ENCODE results near the gene SLC47A2.
"Not testable (repeated sequence)": the region's sequence is repeated elsewhere in the genome, so short reads cannot be mapped to it uniquely, and the experiment has no call there.

The SLC47A2 gene

DNA sequence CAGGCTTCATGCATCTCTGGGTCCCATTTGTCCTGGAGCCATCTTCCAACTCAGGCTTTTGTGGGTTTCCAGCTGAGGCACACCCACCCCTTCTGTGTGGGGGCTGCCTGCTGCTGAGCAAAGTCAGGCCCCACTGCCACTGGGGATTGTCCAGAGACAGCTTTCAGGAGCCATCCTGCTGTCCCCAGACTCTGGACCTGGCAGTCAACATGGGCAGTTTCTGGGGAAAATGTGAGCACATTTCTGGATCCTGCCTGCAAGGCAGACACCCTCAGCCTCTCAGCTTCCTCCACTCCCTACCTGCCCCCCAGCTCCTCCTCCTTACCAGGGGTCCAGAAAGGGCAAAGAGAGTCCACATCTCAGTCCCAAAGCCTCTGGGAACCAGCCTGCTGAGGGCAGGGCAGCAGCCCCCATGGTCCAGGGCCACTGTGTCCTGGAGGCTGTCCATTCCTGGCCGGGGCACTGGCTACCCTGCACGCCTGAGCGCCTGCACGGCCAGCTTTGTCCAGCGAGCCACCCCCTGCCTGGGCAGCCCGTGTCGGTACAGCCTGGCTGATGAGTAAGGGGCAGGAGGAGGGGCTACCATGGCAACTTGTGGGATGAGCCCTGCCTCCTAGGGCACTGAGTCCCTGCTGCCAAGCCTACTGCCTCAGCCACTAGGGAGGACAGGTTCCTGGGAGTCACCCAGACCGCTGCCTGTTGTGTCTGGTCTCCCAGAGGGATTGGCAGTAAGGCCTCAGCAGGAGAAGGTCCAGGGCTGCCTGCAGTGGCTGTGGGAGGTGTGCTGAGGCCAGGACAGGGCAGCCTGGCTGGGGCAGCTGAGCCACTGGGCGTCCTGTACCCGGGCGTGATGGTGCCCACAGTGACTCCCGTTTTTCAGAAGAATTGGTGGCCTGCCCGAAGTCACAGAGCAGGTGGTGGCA lies at the start of gene SLC47A2:
SLC47A2 (minus strand) TSS at position 477 of the 923 bp plus-strand sequence; CDS start at position 448, 29 bp downstream.
- in situ Hi-C loops (cut with HindIII; ENCODE audit: low sequenced_read_pairs) = no loop called here

GRCh38 chr17:19766016-19766415 lies 49.6 kb upstream of the SLC47A2 start:
- in situ Hi-C loops (cut with HindIII; ENCODE audit: low sequenced_read_pairs) = no loop called here

DNA sequence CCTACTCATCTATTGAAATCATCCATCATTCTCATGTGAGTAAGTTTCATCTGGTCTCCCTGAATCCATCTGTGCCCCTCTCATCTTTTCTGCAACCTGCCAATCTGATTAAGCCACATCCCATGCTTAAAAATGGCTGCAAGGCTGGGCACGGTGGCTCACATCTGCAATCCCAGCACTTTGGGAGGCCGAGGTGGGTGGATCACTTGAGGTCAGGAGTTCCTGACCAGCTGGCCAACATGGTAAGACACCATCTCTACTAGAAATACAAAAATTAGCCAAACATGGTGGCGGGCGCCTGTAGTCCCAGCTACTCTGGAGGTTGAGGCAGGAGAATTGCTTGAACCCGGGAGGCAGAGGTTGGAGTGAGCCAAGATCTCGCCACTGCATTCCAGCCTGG lies 47.6 kb upstream of the SLC47A2 start:
- in situ Hi-C loops (cut with HindIII; ENCODE audit: low sequenced_read_pairs) = not testable (repeated sequence)

DNA sequence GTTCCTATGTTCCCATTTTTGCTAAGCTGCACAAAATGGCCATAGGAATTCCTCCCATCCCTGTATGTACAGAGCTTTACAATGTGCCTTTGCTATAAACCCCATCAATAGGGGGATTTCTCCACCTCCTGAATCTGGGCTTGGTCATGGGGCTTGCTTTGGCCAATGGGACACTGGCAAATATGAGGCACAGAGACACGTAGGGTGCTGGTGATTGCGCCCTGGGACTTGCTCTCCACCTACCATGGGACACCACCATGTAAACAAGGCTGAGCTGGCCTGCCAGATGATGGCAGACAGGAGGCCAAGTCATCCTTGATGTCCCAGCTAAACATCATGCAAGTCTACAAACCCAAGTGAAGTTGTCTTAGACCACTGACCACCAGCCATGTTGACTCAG lies 47.0 kb upstream of the SLC47A2 start:
- in situ Hi-C loops (cut with HindIII; ENCODE audit: low sequenced_read_pairs) = no loop called here

DNA sequence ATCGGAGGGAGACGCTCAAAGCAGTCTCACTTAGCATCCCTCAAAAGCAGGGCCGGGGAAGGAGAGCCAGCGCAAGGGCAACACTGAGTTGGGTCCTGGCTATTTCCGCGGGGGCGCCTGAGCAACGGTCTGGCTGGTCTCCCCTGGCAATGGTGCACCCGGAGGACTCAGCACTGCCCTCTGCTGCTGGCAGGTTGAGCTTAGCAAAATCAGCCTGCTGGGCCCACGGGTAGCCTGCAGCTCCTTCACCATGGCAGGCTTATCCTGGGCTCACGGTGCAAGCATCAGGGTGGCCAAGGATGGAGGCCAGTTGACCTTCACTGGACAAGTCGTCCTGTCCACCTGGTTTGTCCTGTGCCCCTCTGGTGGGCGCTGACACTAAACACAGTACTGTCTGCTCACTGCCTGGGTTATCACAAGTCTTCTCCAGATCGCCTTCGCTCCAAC lies 46.2 kb upstream of the SLC47A2 start:
- in situ Hi-C loops (cut with HindIII; ENCODE audit: low sequenced_read_pairs) = no loop called here

DNA sequence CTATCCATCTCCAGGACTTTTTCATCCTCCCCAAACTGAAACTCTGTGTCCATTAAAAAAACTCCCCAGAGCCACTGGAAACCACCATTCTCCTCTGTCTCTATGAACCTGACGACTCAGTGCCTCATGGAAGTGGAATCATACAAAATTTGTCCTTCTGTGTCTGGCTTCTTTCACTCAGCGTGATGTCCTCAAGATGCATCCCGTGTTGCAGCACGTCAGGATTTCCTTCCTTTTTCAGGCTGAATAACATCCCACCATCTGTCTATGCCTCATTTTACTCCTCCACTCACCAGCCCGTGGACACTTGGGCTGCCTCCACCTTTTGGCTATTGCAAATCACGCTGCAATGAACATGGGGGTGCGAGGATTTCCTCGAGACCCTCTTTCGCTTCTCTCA lies 44.4 kb upstream of the SLC47A2 start:
- in situ Hi-C loops (cut with HindIII; ENCODE audit: low sequenced_read_pairs) = no loop called here

DNA sequence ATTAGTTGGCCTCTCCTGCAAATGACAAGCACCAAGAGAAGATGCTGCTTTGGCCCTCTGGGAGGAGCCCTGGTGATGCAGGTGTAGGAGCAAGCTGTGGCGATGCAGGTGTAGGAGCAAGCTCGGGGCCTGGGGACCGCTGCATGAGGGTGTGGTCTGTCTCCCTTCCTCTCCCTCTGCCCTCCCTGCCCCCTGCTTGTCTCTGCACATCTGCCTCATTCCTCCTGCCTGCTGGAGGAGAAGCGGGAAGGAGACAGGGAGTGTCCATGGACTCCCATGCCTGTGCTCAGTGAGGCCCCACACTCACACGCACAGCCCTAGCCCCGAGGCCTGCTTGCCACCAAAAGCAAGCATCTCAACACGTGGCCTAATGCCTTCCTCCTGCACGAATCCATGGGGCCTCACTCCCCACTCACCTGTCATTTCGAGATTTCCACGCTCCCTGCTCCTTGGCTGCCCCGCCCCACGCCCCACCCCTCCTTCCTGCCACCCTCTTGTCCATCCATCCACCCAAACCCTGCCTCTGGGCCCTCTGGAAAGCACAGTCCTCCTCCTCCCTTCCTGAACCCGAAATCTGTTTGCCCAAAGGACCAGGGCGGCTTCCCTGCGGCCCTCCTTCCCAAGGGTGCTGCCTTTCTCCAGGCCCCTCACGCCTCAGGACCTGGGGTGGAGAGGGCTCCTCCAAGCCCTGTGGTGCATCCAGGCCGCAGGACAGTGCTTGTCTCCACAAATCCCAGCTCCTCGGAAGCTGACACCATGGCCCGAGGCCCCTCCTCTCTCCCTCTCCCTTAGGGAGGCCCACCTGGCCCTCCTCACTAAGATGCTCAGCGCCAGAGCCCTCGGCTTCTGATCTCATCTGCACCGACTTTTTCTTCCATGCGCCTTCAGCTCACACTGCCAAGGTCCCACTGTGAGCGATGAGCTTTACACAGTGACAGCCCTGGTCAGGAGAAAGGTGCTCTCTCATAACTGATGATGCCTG lies 43.5 kb upstream of the SLC47A2 start:
- in situ Hi-C loops (cut with HindIII; ENCODE audit: low sequenced_read_pairs) = no loop called here

DNA sequence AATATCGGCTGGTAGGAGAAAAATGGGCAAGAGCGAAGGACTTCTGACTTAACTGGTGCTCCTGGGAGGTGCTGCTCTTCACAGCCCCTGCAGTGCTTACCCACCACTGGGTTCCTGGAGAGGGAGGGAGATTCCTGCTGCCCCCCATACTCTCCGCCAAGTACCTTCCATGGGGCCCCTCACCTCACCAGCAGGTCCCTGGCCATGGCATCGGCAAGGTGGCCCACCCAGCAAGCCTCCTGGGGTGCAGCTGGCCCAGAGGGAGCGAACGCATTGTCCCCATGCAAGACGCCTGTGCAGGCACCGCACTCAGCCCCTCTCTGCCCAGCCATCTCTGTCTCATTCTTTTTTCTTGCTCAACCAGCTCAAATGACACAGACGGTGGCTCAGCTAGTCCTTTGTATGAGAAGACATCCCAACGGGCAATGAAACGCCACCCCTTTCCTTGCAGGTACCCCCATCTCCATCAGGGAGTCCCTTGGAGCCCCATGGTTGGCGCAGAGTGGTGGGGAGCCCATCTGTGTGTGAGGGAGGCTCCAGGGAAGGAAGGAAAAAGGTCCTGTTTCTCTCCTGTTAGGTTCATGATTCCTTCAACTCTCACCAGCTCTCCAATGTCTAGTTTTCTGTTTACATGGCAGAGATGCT lies 41.3 kb upstream of the SLC47A2 start:
- in situ Hi-C loops (cut with HindIII; ENCODE audit: low sequenced_read_pairs) = no loop called here

DNA sequence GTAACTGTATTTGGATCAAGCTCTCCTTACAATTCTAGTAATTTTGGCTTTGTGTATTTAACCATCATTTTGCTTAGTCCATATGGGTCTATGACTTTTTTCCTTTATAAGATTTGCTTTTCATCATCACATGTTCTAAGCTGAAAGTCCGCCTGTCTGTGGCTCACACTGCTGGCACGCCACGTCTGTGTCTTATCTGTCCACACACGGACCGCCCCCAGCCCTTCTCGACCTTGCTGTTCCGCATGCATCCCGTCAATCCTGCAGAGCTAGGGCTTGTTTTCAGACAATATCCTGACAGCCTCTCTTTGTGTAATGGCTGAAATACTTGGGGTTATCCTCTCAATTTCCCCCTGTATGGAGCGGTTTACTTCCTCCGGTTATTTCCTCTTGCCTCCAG lies 40.2 kb upstream of the SLC47A2 start:
- in situ Hi-C loops (cut with HindIII; ENCODE audit: low sequenced_read_pairs) = no loop called here

- in situ Hi-C loops (cut with HindIII; ENCODE audit: low sequenced_read_pairs) = no loop called here
Observed at GRCh38 chr17:19755821-19756510, 39.6 kb upstream of the SLC47A2 start.

- in situ Hi-C loops (cut with HindIII; ENCODE audit: low sequenced_read_pairs) = no loop called here
Observed at GRCh38 chr17:19755392-19755791, 39.0 kb upstream of the SLC47A2 start.

DNA sequence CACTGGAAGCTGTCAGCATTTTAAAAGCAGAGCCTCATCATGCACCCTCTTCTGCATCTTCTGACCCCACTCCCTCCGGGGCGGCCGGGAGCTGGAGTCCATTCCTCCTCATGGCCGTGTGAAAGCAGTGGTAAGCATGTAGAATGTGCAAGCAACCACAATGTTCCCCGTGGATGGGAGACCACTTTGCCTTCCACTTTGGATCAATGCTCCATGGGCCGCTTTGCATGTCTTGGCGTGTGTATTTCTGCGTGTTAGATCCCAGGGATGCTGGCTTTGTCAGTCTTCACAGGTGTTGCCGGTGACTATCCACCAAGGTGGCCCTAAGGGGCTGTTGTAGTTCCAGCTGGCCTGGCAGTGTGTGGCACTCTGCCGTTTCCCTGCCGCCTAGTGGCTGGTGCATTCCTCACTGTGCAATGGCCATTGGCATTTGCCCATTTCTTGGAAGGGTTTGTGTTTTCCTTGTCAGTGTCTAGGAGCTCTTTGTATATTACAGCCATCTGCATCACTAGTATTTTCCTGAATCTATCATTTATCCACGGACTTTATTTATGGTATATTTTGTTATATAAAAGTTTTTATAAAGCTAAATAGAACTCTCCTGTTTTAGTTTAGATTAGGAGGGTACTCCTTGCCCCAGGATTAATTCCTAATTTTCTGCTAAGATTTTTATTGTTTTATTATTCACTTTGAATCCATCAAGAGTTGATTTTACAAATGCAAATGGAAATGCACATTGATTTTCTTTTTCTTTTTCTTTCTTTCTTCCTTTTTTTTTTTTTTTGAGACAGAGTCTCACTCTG lies 37.5 kb upstream of the SLC47A2 start:
- in situ Hi-C loops (cut with HindIII; ENCODE audit: low sequenced_read_pairs) = no loop called here

DNA sequence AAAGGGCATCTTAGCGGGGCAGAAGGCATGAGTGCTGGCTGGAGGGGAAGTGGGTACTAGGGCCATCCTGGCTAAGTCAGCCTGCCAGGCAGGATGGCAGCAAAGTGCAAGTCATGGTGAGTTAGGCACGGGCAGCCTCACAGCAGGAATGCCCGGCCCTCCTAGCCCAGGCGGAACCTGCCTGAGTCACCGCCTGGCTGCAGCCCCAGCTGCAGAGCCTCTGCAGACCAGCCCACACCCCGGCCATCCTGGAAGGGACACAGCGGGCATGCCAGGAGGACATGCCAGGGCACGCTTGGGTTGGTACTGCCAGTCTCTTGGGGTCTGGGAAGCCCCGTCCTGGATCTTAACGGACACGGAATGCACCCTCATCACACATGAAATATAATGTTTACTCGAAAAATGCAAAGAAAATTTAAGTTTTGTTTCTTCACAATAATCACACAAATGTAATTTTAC lies 36.7 kb upstream of the SLC47A2 start:
- in situ Hi-C loops (cut with HindIII; ENCODE audit: low sequenced_read_pairs) = no loop called here

DNA sequence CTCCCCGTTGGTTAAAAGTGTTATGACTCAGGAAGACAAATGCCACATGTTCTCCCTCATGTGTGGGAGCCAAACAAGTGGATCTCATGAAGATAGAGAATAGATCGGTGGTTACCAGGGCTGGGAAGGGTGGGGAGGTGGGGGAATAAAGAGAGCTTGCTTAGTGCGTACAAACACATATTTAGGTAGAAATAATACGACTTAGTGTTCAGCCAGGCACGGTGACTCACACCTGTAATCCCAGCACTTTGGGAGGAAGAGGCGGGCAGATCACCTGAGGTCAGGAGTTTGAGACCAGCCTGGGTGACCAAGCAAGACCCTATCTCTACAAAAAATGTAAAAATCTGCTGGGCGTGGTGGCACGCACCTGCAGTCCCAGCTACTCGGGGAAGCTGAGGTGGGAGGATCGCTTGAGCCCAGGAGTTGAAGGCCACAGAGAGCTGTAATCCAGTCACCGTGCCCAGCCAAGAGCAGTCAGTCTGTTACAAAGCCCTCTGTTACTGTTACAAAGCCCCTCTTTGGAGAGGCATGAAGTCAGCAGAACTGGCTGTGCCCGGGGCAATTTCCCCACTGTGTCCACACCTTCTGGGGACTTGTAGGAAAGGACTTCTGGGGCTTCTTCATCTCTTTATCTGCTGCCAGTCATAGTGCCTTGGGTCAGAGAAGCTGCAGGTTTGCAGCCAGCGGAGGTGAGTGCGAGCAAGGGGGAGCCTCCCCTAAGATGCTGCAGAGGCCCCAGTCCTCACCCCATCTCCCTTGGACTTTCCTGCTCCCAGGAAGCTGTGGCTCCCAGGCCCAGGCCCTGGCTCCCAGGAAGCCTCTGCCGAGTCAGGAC lies 36.0 kb upstream of the SLC47A2 start:
- in situ Hi-C loops (cut with HindIII; ENCODE audit: low sequenced_read_pairs) = no loop called here

- in situ Hi-C loops (cut with HindIII; ENCODE audit: low sequenced_read_pairs) = no loop called here
Observed at GRCh38 chr17:19750835-19751234, 34.5 kb upstream of the SLC47A2 start.

DNA sequence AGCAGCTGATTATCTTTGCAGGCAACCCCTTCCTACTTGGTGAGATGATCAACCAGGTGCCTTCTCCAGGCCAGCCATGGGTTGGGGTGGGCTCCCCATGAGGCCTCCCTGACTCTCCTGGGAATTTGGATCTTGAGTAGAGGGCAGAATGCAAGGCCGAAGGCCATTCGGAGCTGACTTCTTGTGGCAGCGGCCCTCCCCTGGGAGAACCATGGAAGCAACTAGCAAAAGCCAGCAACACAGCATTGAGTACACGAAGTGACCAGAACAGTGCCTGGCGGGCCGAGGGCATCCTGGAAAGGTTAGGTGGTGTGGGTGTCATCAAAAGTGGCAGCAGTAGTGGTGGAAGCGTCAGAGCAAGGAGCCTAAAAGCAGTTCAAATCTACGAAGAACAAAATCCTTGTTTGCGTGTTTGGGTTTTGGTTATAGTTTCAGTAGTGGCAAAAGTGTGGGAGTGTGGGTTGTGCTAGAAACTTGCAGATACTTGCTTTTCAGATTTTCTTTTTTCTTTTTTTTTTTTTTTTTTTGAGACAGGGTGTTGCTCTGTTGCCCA lies 33.7 kb upstream of the SLC47A2 start:
- in situ Hi-C loops (cut with HindIII; ENCODE audit: low sequenced_read_pairs) = no loop called here

DNA sequence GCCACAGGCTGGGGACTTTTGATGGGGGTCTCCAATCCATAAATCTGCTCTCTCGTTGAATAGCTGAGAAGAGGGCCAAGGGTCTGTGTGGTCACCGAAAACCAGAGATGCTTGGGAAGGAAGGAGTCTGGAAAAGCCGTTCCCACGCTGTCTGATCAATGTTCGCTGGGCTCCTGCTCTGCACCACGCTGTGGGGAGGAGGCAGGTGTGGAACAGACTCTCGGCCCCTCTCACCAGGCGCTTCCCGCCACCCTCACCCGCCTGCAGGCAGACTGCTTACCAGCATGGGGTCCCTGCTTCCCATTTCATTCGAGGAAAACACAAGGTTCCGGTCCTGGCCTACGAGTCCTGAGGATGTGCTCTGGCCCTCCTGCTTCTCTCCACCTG lies 32.4 kb upstream of the SLC47A2 start:
- in situ Hi-C loops (cut with HindIII; ENCODE audit: low sequenced_read_pairs) = no loop called here

Data from DLD1 (cell line).